IPS DF 6.9 (cell line): ENCODE data around the gene MGST1.

Experiments
- DNase-seq: peaks from one replicate; pipeline ENCODE4 v3.0.0-alpha.2; 2013; ENCODE audit warnings: low read depth, low spot score
- H3K27ac ChIP-seq: one replicate; pipeline ENCODE4 v1.5.1; 2013; ENCODE audit warnings: low read length, control low read depth
- H3K27me3 ChIP-seq: 2 replicates; pipeline ENCODE4 v1.6.1; 2013; ENCODE audit warnings: mild to moderate bottlenecking, low read length; ENCODE audit not compliant: control insufficient read depth, insufficient read depth
- H3K36me3 ChIP-seq: 2 replicates; pipeline ENCODE4 v1.6.1; 2013; ENCODE audit warnings: low read length; ENCODE audit not compliant: control insufficient read depth, insufficient read depth
- H3K4me1 ChIP-seq: 2 replicates; pipeline ENCODE4 v1.6.1; 2013; ENCODE audit warnings: low read length; ENCODE audit not compliant: control insufficient read depth, insufficient read depth
- H3K4me3 ChIP-seq: 2 replicates; pipeline ENCODE4 v1.5.1; 2013; ENCODE audit warnings: mild to moderate bottlenecking, low read length
- H3K9me3 ChIP-seq: 2 replicates; pipeline ENCODE4 v1.6.1; 2013; ENCODE audit warnings: low read length, inconsistent platforms; ENCODE audit not compliant: control insufficient read depth, insufficient read depth
- WGBS: extraction: QIAGEN DNeasy Blood & Tissue Kit; methylation state at CpG from one replicate; pipeline ENCODE4 v1.1.7; 2013; ENCODE audit warnings: mixed read lengths, missing lambda C conversion rate; ENCODE audit not compliant: insufficient read length, insufficient coverage; 5-methylcytosine and 5-hydroxymethylcytosine counted together

The MGST1 gene, protein sequence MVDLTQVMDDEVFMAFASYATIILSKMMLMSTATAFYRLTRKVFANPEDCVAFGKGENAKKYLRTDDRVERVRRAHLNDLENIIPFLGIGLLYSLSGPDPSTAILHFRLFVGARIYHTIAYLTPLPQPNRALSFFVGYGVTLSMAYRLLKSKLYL

DNA sequence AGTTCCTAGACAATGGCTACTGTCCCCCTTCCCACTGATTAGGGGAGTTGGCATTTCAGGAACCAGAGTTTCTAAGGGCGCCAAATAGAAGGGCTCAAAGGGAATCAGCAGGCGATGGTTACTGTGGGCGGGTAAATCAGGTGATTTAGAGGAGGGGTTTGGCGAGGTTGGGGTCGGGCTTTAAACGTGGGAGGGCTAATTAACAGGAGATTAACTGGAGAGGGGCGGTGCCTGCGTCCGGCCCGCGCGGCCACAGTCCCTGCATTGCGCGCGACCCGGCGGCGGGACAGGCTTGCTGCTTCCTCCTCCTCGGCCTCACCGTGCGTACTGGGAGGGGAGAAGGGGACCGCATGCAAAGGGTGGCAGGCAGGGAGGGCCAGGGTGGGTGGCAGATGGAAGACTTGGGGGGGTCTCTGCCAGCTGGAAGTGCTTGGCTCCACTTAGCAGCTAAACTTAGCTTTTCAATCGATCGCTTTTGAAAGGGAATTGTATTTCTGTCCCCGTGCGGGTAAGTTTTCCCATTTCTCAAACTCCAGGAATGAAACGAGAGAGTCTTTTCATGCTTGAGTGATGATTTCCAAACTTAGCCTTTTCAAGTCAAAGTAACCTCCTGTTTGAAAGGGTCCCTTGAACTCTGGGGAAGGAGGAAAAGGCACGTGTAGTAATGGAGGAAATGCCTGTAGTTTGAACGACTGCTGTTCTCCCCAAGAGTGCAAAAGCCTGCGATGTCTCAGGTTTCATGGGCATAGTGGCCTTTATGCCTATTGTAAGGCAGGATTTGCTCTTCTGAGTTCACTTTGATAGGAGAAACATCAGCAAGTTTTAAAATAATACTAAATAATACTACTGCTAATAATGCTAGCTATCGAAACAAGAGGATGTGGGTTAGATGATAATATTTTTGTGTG is at the start of gene MGST1:
Gene MGST1, plus strand, starts transcription at position 255 of the 908 bp plus-strand sequence. CDS start 6,608 bp downstream, outside the sequence.
- peaks cover 3% of the 10 kb centered on the region for H3K4me1 ChIP-seq
- no peaks in the 10 kb centered on the region for H3K9me3 ChIP-seq
- no CpG with 5 or more reads among the region's 31 CpGs for WGBS
- H3K36me3 ChIP-seq, result peaks cover 2% of the 10 kb centered on the region; the same call in 1 of the 2 replicates
- no peaks in the 10 kb centered on the region for H3K27me3 ChIP-seq
- DNase-seq, result peak; percentile 87
- H3K27ac ChIP-seq, result no peak within 1 kb of the TSS
- H3K4me3 ChIP-seq, result peak within 1 kb of the TSS; percentile 84

DNA sequence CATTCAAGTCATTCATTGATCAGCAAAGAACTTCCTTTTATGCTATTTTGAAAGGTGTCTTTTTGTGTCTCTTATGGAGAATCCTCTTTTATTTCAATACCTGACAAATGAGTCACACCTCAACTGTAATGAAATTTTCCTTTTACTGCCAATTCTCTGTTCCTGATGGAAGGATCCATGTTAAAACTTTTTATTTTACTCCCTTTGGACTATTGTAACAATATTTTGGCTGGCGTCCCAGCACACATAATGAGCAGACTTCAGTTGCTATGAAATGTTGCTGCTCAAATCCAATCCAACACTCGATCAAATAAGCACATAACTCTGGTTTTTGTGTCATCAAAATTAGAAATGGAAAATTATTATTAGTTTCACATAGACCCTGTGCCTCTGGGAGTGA is 48.0 kb upstream of the MGST1 start:
- Histone ChIP-seq H3K36me3 (no peaks in the 10 kb centered on the region), H3K9me3 (no peaks in the 10 kb centered on the region), H3K4me1 (no peaks in the 10 kb centered on the region), H3K4me3 (no peak overlapping the region), H3K27me3 (no peaks in the 10 kb centered on the region), H3K27ac (no peak overlapping the region)
- WGBS, result no CpG with 5 or more reads among the region's 2 CpGs
- DNase-seq, result no peak

DNA sequence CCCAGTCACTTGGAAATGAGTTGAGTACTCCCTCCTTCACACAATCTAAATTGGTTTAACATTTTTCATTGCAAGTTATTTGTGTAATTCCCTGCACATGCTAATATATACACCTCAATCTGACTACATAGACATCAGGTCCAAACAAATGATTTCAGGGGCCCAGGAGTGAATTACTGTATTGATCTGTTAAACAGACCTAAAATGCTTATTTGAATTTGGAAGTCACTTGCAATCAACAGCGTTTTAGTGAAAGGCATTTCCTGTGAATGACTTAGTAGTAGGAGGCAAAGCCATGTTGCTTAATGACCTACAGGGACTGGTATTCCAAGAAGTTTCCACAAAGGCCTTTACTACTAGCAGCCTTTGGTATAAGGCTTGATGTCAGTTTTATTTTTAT is 47.3 kb upstream of the MGST1 start:
- Histone ChIP-seq H3K27ac (no peak overlapping the region), H3K36me3 (no peaks in the 10 kb centered on the region), H3K27me3 (no peaks in the 10 kb centered on the region), H3K4me1 (no peaks in the 10 kb centered on the region), H3K9me3 (no peaks in the 10 kb centered on the region), H3K4me3 (no peak overlapping the region)
- no peak for DNase-seq
- no CpG with 5 or more reads among the region's 1 CpG for WGBS

DNA sequence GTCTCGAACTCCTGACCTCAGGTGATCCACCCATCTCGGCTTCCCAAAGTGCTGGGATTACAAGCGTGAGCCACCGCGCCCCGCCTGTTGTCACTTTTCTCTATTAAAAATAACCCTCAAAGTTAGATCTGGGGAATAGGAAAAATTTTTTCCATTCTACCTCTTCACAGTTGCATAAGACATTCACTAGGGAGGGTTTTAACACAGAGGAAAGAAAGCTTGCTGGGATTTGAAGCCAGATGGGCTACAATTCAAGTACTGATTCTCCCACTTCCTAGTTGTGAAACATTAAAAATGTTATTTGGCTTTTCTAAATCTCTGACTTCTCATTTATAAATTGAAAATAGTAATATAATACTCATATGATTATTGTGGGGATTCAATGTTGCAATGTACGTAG is 46.7 kb upstream of the MGST1 start:
- Histone ChIP-seq H3K36me3 (no peaks in the 10 kb centered on the region), H3K27me3 (no peaks in the 10 kb centered on the region), H3K27ac (no peak overlapping the region), H3K4me3 (no peak overlapping the region), H3K4me1 (no peaks in the 10 kb centered on the region), H3K9me3 (no peaks in the 10 kb centered on the region)
- DNase-seq, result no peak
- WGBS, result no CpG with 5 or more reads among the region's 7 CpGs

DNA sequence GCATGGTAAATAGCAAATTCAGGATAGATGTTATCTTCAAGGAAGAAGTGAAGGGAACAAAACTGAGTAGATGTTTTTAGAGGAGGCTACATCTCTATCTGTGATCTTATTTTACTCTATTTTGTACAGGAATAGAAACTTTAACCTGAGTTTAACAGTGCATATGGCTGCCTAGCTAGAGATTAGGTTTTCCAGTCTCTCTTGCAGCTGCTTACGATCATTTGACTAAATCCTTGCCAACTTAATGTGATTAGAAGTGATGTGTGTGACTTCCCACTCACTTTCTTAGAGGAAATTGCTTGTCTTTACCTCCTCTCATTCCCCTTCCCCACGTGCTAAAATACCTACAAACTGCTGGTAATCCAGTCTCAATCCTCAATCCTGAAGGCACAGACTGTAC is 43.5 kb upstream of the MGST1 start:
- Histone ChIP-seq H3K27ac (no peak overlapping the region), H3K36me3 (no peaks in the 10 kb centered on the region), H3K4me1 (no peaks in the 10 kb centered on the region), H3K4me3 (no peak overlapping the region), H3K9me3 (no peaks in the 10 kb centered on the region), H3K27me3 (no peaks in the 10 kb centered on the region)
- DNase-seq, result no peak
- WGBS, result no CpG with 5 or more reads among the region's 2 CpGs

DNA sequence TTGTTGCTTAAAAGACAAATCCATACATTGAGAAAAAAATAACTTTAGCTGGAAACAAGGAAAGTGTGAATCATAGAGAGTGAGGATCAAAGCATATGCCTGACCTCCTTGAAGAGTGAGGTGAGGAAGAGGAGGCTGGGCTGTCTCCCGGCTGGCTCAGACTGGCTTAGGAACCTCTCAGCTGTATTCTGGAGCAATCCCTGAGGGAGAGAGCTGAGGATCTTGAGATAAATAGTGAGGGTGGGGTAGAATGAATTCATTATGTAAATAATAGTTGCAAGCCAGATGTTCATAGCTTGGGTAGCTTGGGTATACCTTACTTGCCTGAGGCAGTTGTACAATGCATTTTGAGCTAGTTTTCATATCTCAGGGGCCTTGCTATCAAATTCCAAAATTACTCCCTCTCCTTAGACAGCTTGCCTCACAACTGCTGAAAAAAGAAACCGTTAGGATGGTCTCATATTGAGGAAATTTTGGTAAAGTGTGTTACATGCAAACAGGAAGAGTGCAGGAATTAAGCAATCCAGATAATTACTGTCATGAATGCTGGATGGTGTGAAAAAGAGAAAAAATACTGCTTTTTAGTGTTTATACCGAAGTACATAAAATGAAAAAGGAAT is 39.5 kb upstream of the MGST1 start:
- Histone ChIP-seq H3K27me3 (no peaks in the 10 kb centered on the region), H3K9me3 (no peaks in the 10 kb centered on the region), H3K4me1 (no peaks in the 10 kb centered on the region), H3K27ac (no peak overlapping the region), H3K4me3 (no peak overlapping the region), H3K36me3 (no peaks in the 10 kb centered on the region)
- no CpG with 5 or more reads among the region's 3 CpGs for WGBS
- DNase-seq, result no peak

DNA sequence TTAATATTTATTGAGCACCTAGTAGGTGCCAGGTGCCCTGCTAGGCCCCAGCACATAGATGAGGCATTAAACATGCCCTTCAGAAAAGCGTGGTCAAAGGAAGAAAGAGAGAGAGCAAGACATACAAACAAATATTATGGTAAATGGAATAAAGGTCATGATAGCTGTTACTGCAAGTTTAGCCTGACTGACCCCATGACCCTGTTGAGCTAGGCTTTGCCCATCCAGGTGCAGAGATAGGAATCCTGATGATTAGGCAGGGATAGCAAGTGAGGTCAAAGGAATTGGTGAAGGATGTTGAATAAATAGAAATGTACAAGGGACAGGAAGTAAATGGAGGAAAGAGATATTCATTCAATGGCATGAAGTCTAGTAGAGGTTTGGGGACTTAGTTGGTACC is 36.5 kb upstream of the MGST1 start:
- Histone ChIP-seq H3K4me1 (no peaks in the 10 kb centered on the region), H3K36me3 (no peaks in the 10 kb centered on the region), H3K27ac (no peak overlapping the region), H3K4me3 (no peak overlapping the region), H3K27me3 (no peaks in the 10 kb centered on the region), H3K9me3 (no peaks in the 10 kb centered on the region)
- no peak for DNase-seq
- WGBS, result no CpG with 5 or more reads among the region's 1 CpG

DNA sequence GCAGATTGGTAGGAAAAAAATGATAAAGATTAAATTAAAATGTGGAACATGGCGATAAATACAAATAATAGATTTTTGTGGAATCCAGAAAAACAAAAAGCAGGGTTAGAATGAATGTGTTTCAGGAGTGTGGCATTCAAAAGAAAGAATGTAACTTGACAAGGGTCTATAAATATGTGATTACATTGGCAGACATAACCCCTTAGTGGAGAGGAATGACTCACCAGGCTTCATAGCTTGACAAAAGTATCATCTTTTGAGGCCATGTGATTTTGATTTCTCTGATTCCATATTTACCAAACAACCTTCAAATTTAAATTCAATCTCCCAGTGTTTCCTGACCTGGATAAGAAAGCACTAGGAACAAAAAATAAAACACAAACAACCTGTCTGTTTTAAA is 24.4 kb upstream of the MGST1 start:
- H3K4me3 ChIP-seq, result no peak overlapping the region
- WGBS, result 100% methylated on average over 1 of the region's 1 CpG
- no peak for DNase-seq

DNA sequence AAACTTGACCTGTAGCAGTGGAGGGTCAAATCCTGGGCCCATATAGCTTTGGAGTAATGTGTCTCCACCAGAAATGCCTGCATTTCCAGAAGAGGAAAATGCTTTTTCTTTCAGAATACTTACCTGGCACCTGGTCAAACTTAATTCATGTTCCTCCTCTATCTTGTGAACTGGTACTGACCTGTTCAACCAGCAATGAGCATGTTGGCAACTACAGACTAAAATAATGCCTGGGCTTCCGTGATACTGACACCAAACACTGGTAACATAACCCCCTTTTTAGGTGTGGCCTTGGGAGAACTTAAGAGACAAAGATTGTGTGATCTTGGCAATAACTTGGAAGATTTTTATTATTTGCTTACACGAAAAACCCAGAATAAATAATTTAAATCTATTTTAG is 23.8 kb upstream of the MGST1 start:
- no peaks in the 10 kb centered on the region for H3K27me3 ChIP-seq
- no CpG with 5 or more reads among the region's 2 CpGs for whole genome bisulfite sequencing
- H3K4me3 ChIP-seq, result no peak overlapping the region
- no peaks in the 10 kb centered on the region; the same call in 1 of the 2 replicates for H3K9me3 ChIP-seq
- H3K27ac ChIP-seq, result no peak overlapping the region
- no peaks in the 10 kb centered on the region for H3K36me3 ChIP-seq
- DNase-seq, result no peak
- H3K4me1 ChIP-seq, result no peaks in the 10 kb centered on the region

More for the DNA sequence above, 24.4 kb upstream of the MGST1 start:
- Histone ChIP-seq H3K27me3 (no peaks in the 10 kb centered on the region), H3K4me1 (no peaks in the 10 kb centered on the region), H3K27ac (no peak overlapping the region), H3K36me3 (no peaks in the 10 kb centered on the region), H3K9me3 (no peaks in the 10 kb centered on the region)

DNA sequence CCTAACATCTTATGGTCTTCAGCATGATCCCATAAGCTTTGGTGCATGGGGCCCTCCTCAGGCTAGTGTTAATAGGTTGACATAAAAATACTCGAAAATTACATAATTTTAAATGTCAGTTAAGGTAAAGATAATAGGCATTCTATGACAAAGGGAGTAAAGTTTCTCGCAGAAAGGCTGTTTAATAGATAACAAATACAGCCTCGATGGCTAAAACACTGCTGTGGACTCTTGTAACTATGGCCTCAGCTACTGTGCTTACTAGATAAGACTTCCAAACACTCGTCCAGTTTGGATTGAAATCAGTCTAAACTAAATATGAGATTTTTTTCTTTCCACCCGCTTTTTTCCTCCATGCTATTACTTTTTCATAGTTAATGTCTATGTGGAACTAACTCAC is 23.2 kb upstream of the MGST1 start:
- Histone ChIP-seq H3K4me3 (no peak overlapping the region), H3K36me3 (no peaks in the 10 kb centered on the region), H3K4me1 (no peaks in the 10 kb centered on the region), H3K9me3 (no peaks in the 10 kb centered on the region; the same call in 1 of the 2 replicates), H3K27me3 (no peaks in the 10 kb centered on the region), H3K27ac (no peak overlapping the region)
- WGBS, result no CpG with 5 or more reads among the region's 5 CpGs
- no peak for DNase-seq
